HEK293 (cell line): ENCODE measurements around the gene SLC35G6.
A peak's percentile ranks its signal among the peaks of the same experiment; 100 is the strongest.

ENCODE experiments used
- CTCF ChIA-PET: fragments of 350-600 bp; formaldehyde crosslinking; extraction: SDS; loops from one replicate; lab custom pipeline; 2021; ENCODE audit warnings: antibody characterized with exemption; lab: Yijun Ruan, JAX
- POLR2A ChIA-PET: fragments of 300-600 bp; formaldehyde crosslinking; extraction: SDS; loops from one replicate; lab custom pipeline; 2020; ENCODE audit warnings: antibody characterized with exemption, inconsistent platforms; lab: Yijun Ruan, JAX
- H3K27ac ChIP-seq: fragments of 200-500 bp; sonication (Bioruptor generic); 2 replicates; pipeline ENCODE4 v1.5.1; 2014; ENCODE audit warnings: low read depth, low read length, control low read depth, inconsistent platforms; ENCODE audit errors: extremely low read depth
- H3K36me3 ChIP-seq, 2 experiments: fragments of 200-500 bp in 1 of 2; sonication (Bioruptor generic) in 1 of 2; 1 replicate in 1 of 2; 2 replicates in 1 of 2; pipeline ENCODE4 v1.5.1; 2014 to 2017; ENCODE audit warnings: inconsistent platforms in 2 of 2, low read length in 2 of 2; ENCODE audit not compliant: control insufficient read depth in 2 of 2, insufficient read depth in 1 of 2
- H3K4me1 ChIP-seq: fragments of 200-500 bp; sonication (Bioruptor generic); 2 replicates; pipeline ENCODE4 v1.5.1; 2014; ENCODE audit warnings: mild to moderate bottlenecking, low read length, inconsistent platforms; ENCODE audit not compliant: control insufficient read depth, insufficient read depth
- H3K4me3 ChIP-seq: 2 replicates; pipeline ENCODE4 v1.5.1; 2011; ENCODE audit warnings: low read depth, mild to moderate bottlenecking, control low read depth, low read length, moderate library complexity
- H3K9me3 ChIP-seq: fragments of 200-500 bp; sonication (Bioruptor generic); 2 replicates; pipeline ENCODE4 v1.5.1; 2014; ENCODE audit warnings: low read depth, low read length, inconsistent platforms; ENCODE audit not compliant: control insufficient read depth, insufficient read depth
- BCL11B ChIP-seq: fragments of 450-650 bp; formaldehyde crosslinking; IDR thresholded peaks from 2 replicates; pipeline ENCODE4 v1.5.1; 2016; ENCODE audit warnings: low read depth, missing biosample characterization, missing genetic modification characterization
- GLI4 ChIP-seq: fragments of 450-650 bp; formaldehyde crosslinking; IDR thresholded peaks from 2 replicates; pipeline ENCODE4 v1.5.1; 2016; ENCODE audit warnings: missing biosample characterization, missing genetic modification characterization
- GLIS1 ChIP-seq: fragments of 450-650 bp; formaldehyde crosslinking; IDR thresholded peaks from 2 replicates; pipeline ENCODE4 v1.5.1; 2016; ENCODE audit warnings: missing biosample characterization, missing genetic modification characterization
- GLIS2 ChIP-seq: fragments of 450-650 bp; formaldehyde crosslinking; IDR thresholded peaks from 2 replicates; pipeline ENCODE4 v1.5.1; 2016; ENCODE audit warnings: missing biosample characterization, missing genetic modification characterization
- IKZF3 ChIP-seq: fragments of 450-650 bp; IDR thresholded peaks from 2 replicates; pipeline ENCODE4 v1.5.0; 2018; ENCODE audit warnings: missing biosample characterization, mild to moderate bottlenecking, missing genetic modification characterization, moderate library complexity
- KLF16 ChIP-seq: fragments of 450-650 bp; formaldehyde crosslinking; IDR thresholded peaks from 2 replicates; pipeline ENCODE4 v1.5.1; 2017; ENCODE audit warnings: missing biosample characterization, missing genetic modification characterization
- OSR2 ChIP-seq: fragments of 450-650 bp; formaldehyde crosslinking; IDR thresholded peaks from 2 replicates; pipeline ENCODE4 v1.5.1; 2016; ENCODE audit warnings: missing biosample characterization, missing genetic modification characterization
- PRDM1 ChIP-seq: fragments of 450-650 bp; formaldehyde crosslinking; IDR thresholded peaks from 2 replicates; pipeline ENCODE4; 2016; ENCODE audit warnings: missing biosample characterization, missing genetic modification characterization
- SETDB1 ChIP-seq: IDR thresholded peaks from one replicate; pipeline ENCODE4 v1.6.1; 2017; ENCODE audit warnings: mild to moderate bottlenecking, low read length, moderate library complexity, mixed read lengths; ENCODE audit not compliant: insufficient read length
- SP2 ChIP-seq: fragments of 450-650 bp; formaldehyde crosslinking; IDR thresholded peaks from 2 replicates; pipeline ENCODE4 v1.5.1; 2016; ENCODE audit warnings: missing biosample characterization, missing genetic modification characterization
- SP3 ChIP-seq: fragments of 450-650 bp; formaldehyde crosslinking; IDR thresholded peaks from 2 replicates; pipeline ENCODE4 v1.5.1; 2016; ENCODE audit warnings: missing biosample characterization, missing genetic modification characterization
- ZBTB7A ChIP-seq: fragments of 450-650 bp; formaldehyde crosslinking; IDR thresholded peaks from 2 replicates; pipeline ENCODE4 v1.5.1; 2016; ENCODE audit warnings: low read depth, missing biosample characterization, missing genetic modification characterization
- ZNF10 ChIP-seq: fragments of 450-650 bp; formaldehyde crosslinking; IDR thresholded peaks from 2 replicates; pipeline ENCODE4 v1.5.1; 2017; ENCODE audit warnings: missing biosample characterization, missing genetic modification characterization
- ZNF114 ChIP-seq: fragments of 450-650 bp; formaldehyde crosslinking; IDR thresholded peaks from 2 replicates; pipeline ENCODE4 v1.5.0; 2017; ENCODE audit warnings: missing biosample characterization, missing genetic modification characterization
- ZNF335 ChIP-seq: fragments of 450-650 bp; formaldehyde crosslinking; conservative IDR thresholded peaks from 2 replicates; pipeline ENCODE4 v1.5.1; 2016; ENCODE audit warnings: missing biosample characterization, missing genetic modification characterization
- ZNF362 ChIP-seq: fragments of 450-650 bp; formaldehyde crosslinking; IDR thresholded peaks from 2 replicates; pipeline ENCODE4 v1.5.1; 2016; ENCODE audit warnings: missing biosample characterization, missing genetic modification characterization
- ZNF521 ChIP-seq: fragments of 450-650 bp; formaldehyde crosslinking; IDR thresholded peaks from 2 replicates; pipeline ENCODE4 v1.5.1; 2017; ENCODE audit warnings: missing biosample characterization, mild to moderate bottlenecking, missing genetic modification characterization
- ZNF610 ChIP-seq: fragments of 450-650 bp; formaldehyde crosslinking; IDR thresholded peaks from 2 replicates; pipeline ENCODE4 v1.5.1; 2016; ENCODE audit warnings: missing biosample characterization, missing genetic modification characterization, borderline replicate concordance
- ZNF776 ChIP-seq: fragments of 450-650 bp; formaldehyde crosslinking; IDR thresholded peaks from 2 replicates; pipeline ENCODE4 v1.5.0; 2017; ENCODE audit warnings: missing biosample characterization, missing genetic modification characterization, borderline replicate concordance
- ZNF791 ChIP-seq: fragments of 450-650 bp; formaldehyde crosslinking; IDR thresholded peaks from 2 replicates; pipeline ENCODE4 v1.5.1; 2016; ENCODE audit warnings: missing biosample characterization, missing genetic modification characterization
- ZNF843 ChIP-seq: fragments of 450-650 bp; formaldehyde crosslinking; IDR thresholded peaks from 2 replicates; pipeline ENCODE4 v1.5.1; 2016; ENCODE audit warnings: missing biosample characterization, missing genetic modification characterization
- TF ChIP-seq, protein P1 (sequence below): sonication (generic); formaldehyde crosslinking; IDR thresholded peaks from 2 replicates; pipeline ENCODE4 v1.8.1; 2022; ENCODE audit warnings: mild to moderate bottlenecking, moderate library complexity, missing genetic modification reagents
- TF ChIP-seq, protein P2 (sequence below): fragments of 450-650 bp; formaldehyde crosslinking; IDR thresholded peaks from 2 replicates; pipeline ENCODE4 v1.5.1; 2016; ENCODE audit warnings: missing biosample characterization, missing genetic modification characterization
- TF ChIP-seq, protein P3 (sequence below): fragments of 450-650 bp; formaldehyde crosslinking; conservative IDR thresholded peaks from 2 replicates; pipeline ENCODE4 v1.5.1; 2016; ENCODE audit warnings: low read depth, missing biosample characterization, missing genetic modification characterization

SLC35G6 gene

DNA sequence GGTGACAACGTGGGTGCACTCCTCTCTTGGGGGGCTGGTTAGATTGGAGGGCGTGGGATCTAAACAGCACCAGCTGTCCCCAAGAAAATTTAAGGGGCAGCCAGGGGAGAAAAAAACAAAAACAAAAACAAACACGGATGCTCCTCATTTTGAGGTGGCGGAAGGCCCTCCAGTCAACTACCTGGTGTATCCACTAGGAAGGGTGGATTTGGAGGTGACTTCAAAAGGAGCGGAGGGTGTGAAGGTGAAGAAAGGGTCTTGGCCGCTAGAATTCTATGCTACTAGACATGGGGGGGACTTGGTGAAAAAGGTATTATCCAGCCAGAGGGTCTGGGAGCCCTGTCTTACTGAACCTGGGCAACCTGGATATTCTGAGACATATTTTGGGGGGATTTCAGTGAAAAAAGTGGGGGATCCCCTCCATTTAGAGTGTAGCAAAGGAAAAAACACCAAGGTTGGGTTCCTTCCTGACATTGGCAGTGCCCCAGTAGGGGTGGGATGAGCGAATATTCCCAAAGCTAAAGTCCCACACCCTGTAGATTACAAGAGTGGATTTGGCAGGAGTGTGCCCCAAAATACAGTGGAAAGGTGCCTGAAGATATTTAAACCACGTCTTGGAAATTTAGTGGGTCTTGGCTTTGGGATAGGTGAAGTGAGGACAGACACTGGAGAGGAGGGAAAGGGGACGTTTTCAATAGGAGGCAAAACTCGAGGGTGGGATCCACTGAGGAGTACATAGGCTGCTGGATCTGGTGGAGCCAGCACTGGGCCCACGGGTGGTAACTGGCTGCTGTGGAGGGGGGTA is 42.4 kb upstream of the SLC35G6 start:
- H3K4me1 ChIP-seq: peaks cover 18% of the 10 kb centered on the region
- POLR2A ChIA-PET: interaction anchor here (0.5 to 3.1 kb wide), 3 partner anchors 35 to 756 kb away, joined by 3 to 21 read pairs (median 4); partner anchors contain the start of genes POLR2A and TMEM256
- H3K9me3 ChIP-seq: no peaks in the 10 kb centered on the region
- CTCF ChIA-PET: interaction anchor here (0.8 to 3.8 kb wide), 3 partner anchors 37 to 122 kb away, joined by 3 to 18 read pairs (median 3); partner anchors contain the start of gene TMEM95
- no peak overlapping the region for H3K4me3 ChIP-seq
- peak; percentile 12; the same call in 1 of the 2 replicates for TF ChIP-seq IKZF3
- TF ChIP-seq, protein P1, sequence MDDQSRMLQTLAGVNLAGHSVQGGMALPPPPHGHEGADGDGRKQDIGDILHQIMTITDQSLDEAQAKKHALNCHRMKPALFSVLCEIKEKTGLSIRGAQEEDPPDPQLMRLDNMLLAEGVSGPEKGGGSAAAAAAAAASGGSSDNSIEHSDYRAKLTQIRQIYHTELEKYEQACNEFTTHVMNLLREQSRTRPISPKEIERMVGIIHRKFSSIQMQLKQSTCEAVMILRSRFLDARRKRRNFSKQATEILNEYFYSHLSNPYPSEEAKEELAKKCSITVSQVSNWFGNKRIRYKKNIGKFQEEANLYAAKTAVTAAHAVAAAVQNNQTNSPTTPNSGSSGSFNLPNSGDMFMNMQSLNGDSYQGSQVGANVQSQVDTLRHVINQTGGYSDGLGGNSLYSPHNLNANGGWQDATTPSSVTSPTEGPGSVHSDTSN (CRISPR knock-in tag): no peak
- peak; percentile 63 for TF ChIP-seq ZNF335 (tag by site-specific recombination)
- H3K36me3 ChIP-seq: no peaks in the 10 kb centered on the region
- H3K27ac ChIP-seq: no peak overlapping the region

DNA sequence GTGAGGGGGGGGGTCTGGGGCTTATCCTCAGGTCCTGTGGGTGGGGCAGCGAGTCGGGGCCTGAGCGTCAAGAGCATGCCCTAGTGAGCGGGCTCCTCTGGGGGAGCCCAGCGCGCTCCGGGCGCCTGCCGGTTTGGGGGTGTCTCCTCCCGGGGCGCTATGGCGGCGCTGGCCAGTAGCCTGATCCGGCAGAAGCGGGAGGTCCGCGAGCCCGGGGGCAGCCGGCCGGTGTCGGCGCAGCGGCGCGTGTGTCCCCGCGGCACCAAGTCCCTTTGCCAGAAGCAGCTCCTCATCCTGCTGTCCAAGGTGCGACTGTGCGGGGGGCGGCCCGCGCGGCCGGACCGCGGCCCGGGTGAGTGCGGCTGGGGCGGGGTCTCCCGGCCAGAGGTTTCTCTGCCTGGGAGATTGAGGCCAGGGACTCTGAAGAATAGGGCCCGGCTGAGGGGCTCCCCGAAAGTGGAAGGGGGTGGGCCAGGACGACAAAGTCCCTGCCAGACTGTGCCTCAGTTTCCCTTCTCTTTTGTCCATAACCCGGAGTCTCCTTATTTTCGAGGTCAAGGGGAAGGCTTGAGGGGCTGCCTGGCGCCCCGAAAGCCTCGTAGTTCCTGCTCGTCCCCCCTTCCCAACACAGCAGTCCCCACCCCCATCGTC is 41.7 kb upstream of the SLC35G6 start, which contains the start of gene FGF11:
FGF11 (plus strand) TSS at position 51 of the 651 bp plus-strand sequence; CDS start at position 160, 109 bp downstream.
- H3K4me3 ChIP-seq: peak within 1 kb of the TSS; percentile 20
- ChIA-PET POLR2A (interaction anchor here (0.7 to 3.1 kb wide), 4 partner anchors 36 to 45 kb away, joined by 3 to 21 read pairs (median 4); partner anchors contain the start of genes PLSCR3, POLR2A and TMEM256), CTCF (interaction anchor here (0.6 to 3.8 kb wide), 2 partner anchors 14 to 84 kb away, joined by 5 to 18 read pairs; partner anchors contain the start of gene TMEM95)
- no peaks in the 10 kb centered on the region for H3K36me3 ChIP-seq
- peak within 1 kb of the TSS; percentile 74 for H3K27ac ChIP-seq
- no peaks in the 10 kb centered on the region for H3K9me3 ChIP-seq
- peaks cover 25% of the 10 kb centered on the region for H3K4me1 ChIP-seq
- TF ChIP-seq ZBTB7A (tag by site-specific recombination): no peak
- no peak for TF ChIP-seq PRDM1 (tag by site-specific recombination)
- TF ChIP-seq GLI4: no peak
- no peak for TF ChIP-seq ZNF114 (tag by site-specific recombination)
- TF ChIP-seq BCL11B (tag by site-specific recombination): no peak
- no peak for TF ChIP-seq OSR2
- no peak for TF ChIP-seq SP2 (tag by site-specific recombination)
- no peak for TF ChIP-seq SETDB1
- no peak for TF ChIP-seq ZNF610 (tag by site-specific recombination)
- TF ChIP-seq SP3: peak; percentile 38; the same call in 1 of the 2 replicates
- no peak for TF ChIP-seq ZNF843 (tag by site-specific recombination)
- TF ChIP-seq ZNF776 (tag by site-specific recombination): no peak
- TF ChIP-seq KLF16: no peak
- TF ChIP-seq, protein P2, sequence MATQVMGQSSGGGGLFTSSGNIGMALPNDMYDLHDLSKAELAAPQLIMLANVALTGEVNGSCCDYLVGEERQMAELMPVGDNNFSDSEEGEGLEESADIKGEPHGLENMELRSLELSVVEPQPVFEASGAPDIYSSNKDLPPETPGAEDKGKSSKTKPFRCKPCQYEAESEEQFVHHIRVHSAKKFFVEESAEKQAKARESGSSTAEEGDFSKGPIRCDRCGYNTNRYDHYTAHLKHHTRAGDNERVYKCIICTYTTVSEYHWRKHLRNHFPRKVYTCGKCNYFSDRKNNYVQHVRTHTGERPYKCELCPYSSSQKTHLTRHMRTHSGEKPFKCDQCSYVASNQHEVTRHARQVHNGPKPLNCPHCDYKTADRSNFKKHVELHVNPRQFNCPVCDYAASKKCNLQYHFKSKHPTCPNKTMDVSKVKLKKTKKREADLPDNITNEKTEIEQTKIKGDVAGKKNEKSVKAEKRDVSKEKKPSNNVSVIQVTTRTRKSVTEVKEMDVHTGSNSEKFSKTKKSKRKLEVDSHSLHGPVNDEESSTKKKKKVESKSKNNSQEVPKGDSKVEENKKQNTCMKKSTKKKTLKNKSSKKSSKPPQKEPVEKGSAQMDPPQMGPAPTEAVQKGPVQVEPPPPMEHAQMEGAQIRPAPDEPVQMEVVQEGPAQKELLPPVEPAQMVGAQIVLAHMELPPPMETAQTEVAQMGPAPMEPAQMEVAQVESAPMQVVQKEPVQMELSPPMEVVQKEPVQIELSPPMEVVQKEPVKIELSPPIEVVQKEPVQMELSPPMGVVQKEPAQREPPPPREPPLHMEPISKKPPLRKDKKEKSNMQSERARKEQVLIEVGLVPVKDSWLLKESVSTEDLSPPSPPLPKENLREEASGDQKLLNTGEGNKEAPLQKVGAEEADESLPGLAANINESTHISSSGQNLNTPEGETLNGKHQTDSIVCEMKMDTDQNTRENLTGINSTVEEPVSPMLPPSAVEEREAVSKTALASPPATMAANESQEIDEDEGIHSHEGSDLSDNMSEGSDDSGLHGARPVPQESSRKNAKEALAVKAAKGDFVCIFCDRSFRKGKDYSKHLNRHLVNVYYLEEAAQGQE (tag by site-specific recombination): peak; percentile 79
- no peak for TF ChIP-seq ZNF362 (tag by site-specific recombination)
- TF ChIP-seq GLIS1 (tag by site-specific recombination): peak; percentile 50; the same call in 1 of the 2 replicates
- TF ChIP-seq ZNF10 (tag by site-specific recombination): no peak
- no peak for TF ChIP-seq ZNF521 (tag by site-specific recombination)
- no peak for TF ChIP-seq ZNF791 (tag by site-specific recombination)
- TF ChIP-seq GLIS2 (tag by site-specific recombination): 0 out of 2 replicates have a peak, but pooled peaks have one; percentile 26
- TF ChIP-seq, protein P3, sequence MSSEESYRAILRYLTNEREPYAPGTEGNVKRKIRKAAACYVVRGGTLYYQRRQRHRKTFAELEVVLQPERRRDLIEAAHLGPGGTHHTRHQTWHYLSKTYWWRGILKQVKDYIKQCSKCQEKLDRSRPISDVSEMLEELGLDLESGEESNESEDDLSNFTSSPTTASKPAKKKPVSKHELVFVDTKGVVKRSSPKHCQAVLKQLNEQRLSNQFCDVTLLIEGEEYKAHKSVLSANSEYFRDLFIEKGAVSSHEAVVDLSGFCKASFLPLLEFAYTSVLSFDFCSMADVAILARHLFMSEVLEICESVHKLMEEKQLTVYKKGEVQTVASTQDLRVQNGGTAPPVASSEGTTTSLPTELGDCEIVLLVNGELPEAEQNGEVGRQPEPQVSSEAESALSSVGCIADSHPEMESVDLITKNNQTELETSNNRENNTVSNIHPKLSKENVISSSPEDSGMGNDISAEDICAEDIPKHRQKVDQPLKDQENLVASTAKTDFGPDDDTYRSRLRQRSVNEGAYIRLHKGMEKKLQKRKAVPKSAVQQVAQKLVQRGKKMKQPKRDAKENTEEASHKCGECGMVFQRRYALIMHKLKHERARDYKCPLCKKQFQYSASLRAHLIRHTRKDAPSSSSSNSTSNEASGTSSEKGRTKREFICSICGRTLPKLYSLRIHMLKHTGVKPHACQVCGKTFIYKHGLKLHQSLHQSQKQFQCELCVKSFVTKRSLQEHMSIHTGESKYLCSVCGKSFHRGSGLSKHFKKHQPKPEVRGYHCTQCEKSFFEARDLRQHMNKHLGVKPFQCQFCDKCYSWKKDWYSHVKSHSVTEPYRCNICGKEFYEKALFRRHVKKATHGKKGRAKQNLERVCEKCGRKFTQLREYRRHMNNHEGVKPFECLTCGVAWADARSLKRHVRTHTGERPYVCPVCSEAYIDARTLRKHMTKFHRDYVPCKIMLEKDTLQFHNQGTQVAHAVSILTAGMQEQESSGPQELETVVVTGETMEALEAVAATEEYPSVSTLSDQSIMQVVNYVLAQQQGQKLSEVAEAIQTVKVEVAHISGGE (tag by site-specific recombination): no peak
